ENCODE data around the gene KLHL3.

KLHL3 gene

GRCh38 chr5:137598399-137598798 is 137.5 kb downstream of the KLHL3 start:
- DNase-seq, result peak in 3 of 10 donors; percentile 34 to 85 (median 35)

DNA sequence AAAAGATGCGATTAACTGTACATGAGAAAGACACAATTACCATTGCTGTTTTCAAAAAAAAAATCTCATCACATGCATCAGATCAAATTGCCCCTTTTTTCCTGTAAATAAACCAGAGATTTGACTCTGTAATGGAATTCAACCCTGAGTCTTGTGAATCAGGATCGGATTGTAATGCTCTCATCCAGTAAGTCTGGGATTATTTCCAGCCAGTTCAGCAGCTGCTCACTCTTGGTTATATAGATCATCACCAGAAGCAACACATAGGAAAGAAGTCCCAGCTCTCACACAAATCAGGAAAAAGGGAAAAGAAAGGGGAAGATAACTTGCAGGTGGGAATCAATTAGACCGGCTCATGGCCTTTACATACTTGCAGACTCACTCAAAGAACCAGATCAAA is 138.9 kb downstream of the KLHL3 start:
- intact Hi-C loops (cut with DNase I), result no loop called here
- DNase-seq, result no peak

More at GRCh38 chr5:137598399-137598798, 137.5 kb downstream of the KLHL3 start:
- intact Hi-C loops (cut with DNase I), result no loop called here

- DNase-seq, result no peak
- intact Hi-C loops (cut with DNase I), result no loop called here
Observed at GRCh38 chr5:137595396-137596079, 140.4 kb downstream of the KLHL3 start.

- no peak for DNase-seq
- intact Hi-C loops (cut with DNase I), result no loop called here
Observed at GRCh38 chr5:137594717-137595116, 141.2 kb downstream of the KLHL3 start.

GRCh38 chr5:137592317-137592716 is 143.6 kb downstream of the KLHL3 start:
- DNase-seq, result no peak
- intact Hi-C loops (cut with DNase I), result no loop called here

- intact Hi-C loops (cut with DNase I), result no loop called here
- DNase-seq, result no peak
Observed at GRCh38 chr5:137589185-137589584, 146.7 kb downstream of the KLHL3 start.

DNA sequence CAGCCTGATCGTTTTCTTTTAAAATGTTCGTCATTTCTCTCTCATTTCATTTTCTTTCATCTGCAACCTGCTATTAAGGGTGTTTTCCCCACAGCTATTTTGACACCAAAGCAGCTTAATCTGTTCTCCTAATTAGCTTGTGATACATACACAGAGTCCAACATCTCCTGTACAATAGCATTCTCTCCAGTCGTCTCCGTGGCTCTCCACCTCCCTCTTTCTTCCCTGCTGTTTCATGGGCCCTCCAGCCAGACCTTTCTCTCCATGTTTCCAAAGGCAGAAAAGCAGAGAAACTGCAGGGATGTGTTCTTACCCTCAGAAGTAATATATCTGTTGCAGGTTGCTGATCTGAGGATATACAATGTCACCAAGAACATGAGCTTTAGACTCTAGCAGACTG is 148.0 kb downstream of the KLHL3 start:
- no peak for DNase-seq
- intact Hi-C loops (cut with DNase I), result no loop called here

DNA sequence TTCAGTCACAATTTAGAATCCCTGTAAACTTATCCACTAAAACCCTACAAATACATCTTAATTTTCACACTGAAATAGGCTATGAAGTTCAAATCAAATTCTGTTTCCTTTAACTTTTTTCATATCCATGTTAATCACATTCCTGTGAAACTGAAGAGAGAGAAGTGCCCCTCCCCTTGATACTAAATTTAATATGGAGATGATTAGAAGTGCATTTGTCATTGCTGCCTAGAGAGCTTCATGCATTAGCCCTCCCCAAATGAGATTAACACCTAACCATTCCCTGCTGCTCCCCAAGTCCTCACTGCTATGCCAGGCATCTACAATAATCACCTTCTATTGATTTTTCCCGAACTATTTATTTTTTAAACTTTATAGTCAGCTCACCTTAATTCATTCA is 151.6 kb downstream of the KLHL3 start:
- intact Hi-C loops (cut with DNase I), result no loop called here
- no peak for DNase-seq

GRCh38 chr5:137583129-137583528 is 152.8 kb downstream of the KLHL3 start:
- DNase-seq, result no peak
- intact Hi-C loops (cut with DNase I), result no loop called here

DNA sequence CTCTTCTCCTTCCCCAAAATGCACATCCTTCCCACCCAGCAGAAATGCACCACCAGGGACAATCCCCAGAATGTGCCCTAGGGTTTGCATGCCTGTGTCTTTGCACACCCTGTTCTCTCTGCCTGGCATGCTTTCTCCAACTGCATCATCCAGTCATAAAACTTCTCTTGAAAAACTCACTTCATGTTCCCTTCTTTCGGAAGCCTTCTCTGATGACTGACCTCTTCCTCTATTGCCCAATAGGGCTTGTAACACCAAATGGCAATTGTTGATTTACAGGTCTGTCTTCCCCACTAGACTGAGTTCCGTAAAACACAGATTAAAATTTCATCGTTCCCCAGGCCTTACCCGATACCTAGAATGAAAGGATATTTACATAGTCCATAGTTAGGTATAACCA is 153.7 kb downstream of the KLHL3 start:
- no peak for DNase-seq
- intact Hi-C loops (cut with DNase I), result no loop called here

DNA sequence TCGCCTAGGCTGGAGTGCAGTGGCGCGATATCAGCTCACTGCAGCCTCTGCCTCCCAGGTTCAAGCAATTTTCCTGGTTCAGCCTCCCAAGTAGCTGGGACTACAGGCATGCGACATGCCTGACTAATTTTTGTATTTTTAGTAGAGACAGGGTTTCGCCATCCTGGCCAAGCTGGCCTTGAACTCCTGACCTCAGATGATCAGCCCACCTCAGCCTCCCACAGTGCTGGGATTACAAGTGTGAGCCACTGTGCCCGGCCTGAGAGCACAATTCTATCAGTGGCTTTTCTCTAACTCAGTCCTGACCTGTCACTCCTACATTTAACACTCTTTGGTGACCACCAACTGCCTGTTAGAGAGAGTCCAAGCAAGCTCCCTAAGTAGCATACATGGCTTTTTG is 154.1 kb downstream of the KLHL3 start:
- DNase-seq, result no peak
- intact Hi-C loops (cut with DNase I), result no loop called here

DNA sequence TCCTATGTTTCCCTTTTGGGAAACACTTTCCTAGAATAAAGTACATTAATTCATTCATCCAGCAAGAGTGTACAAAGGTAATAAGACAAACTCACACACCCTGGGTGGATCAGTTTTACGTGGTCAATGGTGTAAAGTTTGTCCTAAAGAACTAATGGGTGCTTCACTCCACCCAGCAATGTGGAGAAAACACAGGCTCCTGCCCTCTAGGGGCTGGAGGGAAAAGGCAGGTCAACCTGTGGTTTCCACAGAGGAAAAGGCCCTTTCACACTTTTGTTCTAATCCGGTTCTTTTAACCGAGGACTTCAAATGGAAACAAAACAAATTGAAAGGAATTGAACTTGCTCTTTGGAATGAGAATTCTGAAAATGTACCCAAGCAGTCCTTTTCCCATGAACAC is 155.9 kb downstream of the KLHL3 start:
- intact Hi-C loops (cut with DNase I), result no loop called here
- no peak for DNase-seq

GRCh38 chr5:137575847-137576246 is 160.0 kb downstream of the KLHL3 start:
- DNase-seq, result no peak
- intact Hi-C loops (cut with DNase I), result no loop called here

DNA sequence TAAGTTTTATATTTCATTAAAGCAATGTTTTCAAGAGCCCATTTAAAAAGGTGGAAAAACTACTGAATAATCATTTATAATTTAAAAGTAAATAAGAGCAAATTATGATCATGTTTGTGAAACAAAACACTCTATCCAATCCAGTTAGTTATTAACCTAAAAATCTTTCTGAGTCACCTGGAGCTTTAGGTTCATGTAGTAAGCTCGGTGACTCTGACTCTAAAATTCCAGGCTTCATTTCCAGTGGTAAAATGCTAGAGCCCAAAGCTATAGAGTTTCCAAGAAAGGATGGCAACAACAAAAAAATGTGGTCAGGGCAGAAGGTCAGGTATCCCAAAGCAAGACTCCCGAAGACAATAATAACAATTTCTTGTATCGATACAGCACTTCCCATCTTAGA is 160.7 kb downstream of the KLHL3 start:
- DNase-seq, result no peak
- intact Hi-C loops (cut with DNase I), result no loop called here

- no peak for DNase-seq
- intact Hi-C loops (cut with DNase I), result no loop called here
Observed at GRCh38 chr5:137573376-137573775, 162.5 kb downstream of the KLHL3 start.

DNA sequence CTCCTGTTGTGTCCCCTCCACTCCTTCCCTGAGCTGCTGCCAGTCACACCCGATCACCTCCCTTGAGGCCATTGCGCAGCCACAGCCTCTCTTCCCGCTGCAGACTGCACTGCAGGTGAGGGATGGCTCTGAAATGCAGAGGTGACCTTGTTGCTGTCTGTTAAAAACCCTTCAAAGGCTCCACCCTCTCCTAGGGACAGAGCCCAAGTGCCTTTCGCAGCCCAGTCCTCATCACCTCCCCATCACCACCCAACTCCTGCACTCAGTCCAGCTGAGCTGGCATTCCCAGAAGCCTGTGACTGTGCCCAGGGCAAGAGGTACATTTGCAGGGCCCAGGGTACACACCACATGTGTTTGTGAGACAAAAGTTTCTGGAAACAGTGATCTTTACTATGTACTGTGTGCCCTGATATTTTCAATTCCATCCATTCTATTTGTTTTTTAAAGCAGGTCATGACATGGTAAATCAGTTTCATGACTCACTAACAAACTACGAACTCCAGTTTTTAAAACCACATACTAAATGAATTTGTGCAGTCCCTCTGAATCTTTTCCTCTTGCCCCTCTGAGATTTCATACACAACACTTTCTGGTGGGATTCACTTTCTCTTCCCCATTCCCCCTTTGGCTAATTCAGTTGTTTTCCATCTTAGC is 163.7 kb downstream of the KLHL3 start:
- DNase-seq, result no peak
- intact Hi-C loops (cut with DNase I), result no loop called here

- DNase-seq, result no peak
- intact Hi-C loops (cut with DNase I), result no loop called here
Observed at GRCh38 chr5:137570070-137570469, 165.8 kb downstream of the KLHL3 start.
